Measurements from ENCODE around the gene TSPYL1.

GRCh38 chr6:116309001-116309400, 29.3 kb upstream of the TSPYL1 start:
- TF ChIP-seq POLR2A (IDR thresholded peaks at IDR 0.05) = no peak
- TF ChIP-seq, protein P1, sequence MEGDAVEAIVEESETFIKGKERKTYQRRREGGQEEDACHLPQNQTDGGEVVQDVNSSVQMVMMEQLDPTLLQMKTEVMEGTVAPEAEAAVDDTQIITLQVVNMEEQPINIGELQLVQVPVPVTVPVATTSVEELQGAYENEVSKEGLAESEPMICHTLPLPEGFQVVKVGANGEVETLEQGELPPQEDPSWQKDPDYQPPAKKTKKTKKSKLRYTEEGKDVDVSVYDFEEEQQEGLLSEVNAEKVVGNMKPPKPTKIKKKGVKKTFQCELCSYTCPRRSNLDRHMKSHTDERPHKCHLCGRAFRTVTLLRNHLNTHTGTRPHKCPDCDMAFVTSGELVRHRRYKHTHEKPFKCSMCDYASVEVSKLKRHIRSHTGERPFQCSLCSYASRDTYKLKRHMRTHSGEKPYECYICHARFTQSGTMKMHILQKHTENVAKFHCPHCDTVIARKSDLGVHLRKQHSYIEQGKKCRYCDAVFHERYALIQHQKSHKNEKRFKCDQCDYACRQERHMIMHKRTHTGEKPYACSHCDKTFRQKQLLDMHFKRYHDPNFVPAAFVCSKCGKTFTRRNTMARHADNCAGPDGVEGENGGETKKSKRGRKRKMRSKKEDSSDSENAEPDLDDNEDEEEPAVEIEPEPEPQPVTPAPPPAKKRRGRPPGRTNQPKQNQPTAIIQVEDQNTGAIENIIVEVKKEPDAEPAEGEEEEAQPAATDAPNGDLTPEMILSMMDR (IDR thresholded peaks at IDR 0.05) = no peak

Data from breast epithelium (tissue), 3 donors.